Neutrophil (primary cell): ENCODE data around the gene SRSF7.
"Not testable (repeated sequence)": the region's sequence is repeated elsewhere in the genome, so short reads cannot be mapped to it uniquely, and the experiment has no call there.

Experiments used
- H3K27ac ChIP-seq: fragments of 200-600 bp; sonication (generic); 2 replicates; pipeline ENCODE4 v1.5.1; 2016; ENCODE audit warnings: mild to moderate bottlenecking, moderate library complexity
- H3K27me3 ChIP-seq: fragments of 200-600 bp; sonication (generic); 2 replicates; pipeline ENCODE4 v1.6.0; 2016; ENCODE audit warnings: mild to moderate bottlenecking
- H3K36me3 ChIP-seq: fragments of 200-600 bp; sonication (generic); 2 replicates; pipeline ENCODE4 v1.5.1; 2017
- H3K4me1 ChIP-seq, 2 experiments: fragments of 200-600 bp in 1 of 2; sonication (generic) in 1 of 2; 1 replicate in 1 of 2; 2 replicates in 1 of 2; pipeline versions ENCODE4 v1.5.1 to v1.6.1; 2013 to 2016; ENCODE audit warnings: low read depth in 1 of 2, low read length in 1 of 2, mild to moderate bottlenecking in 1 of 2, moderate library complexity in 1 of 2; ENCODE audit not compliant: control insufficient read depth in 1 of 2, insufficient read depth in 1 of 2
- H3K4me3 ChIP-seq, 2 experiments: fragments of 200-600 bp in 1 of 2; sonication (generic) in 1 of 2; 1 replicate in 1 of 2; 2 replicates in 1 of 2; pipeline ENCODE4 v1.5.1; 2013 to 2016; ENCODE audit warnings: low read depth in 1 of 2, low read length in 1 of 2, mild to moderate bottlenecking in 1 of 2, moderate library complexity in 1 of 2
- H3K9me3 ChIP-seq: fragments of 200-600 bp; sonication (generic); 2 replicates; pipeline ENCODE4 v1.5.1; 2016
- CTCF ChIP-seq: fragments of 200-600 bp; sonication (generic); IDR thresholded peaks from 2 replicates; pipeline ENCODE4 v1.5.1; 2016; ENCODE audit warnings: antibody characterized with exemption

SRSF7 gene

GRCh38 chr2:38712413-38712812 is 38.7 kb downstream of the SRSF7 start:
- no peak for TF ChIP-seq CTCF
- Histone ChIP-seq H3K27ac (no peak overlapping the region), H3K27me3 (no peaks in the 10 kb centered on the region), H3K36me3 (peaks cover 6% of the 10 kb centered on the region), H3K4me1 (peaks cover 7 to 12% of the 10 kb centered on the region in 2 experiments), H3K4me3 (no peak overlapping the region), H3K9me3 (no peaks in the 10 kb centered on the region)

GRCh38 chr2:38711558-38711957 is 39.6 kb downstream of the SRSF7 start:
- Histone ChIP-seq H3K27ac (no peak overlapping the region), H3K9me3 (no peaks in the 10 kb centered on the region), H3K4me1 (peaks cover 7 to 9% of the 10 kb centered on the region in 2 experiments), H3K36me3 (peaks cover 6% of the 10 kb centered on the region), H3K4me3 (no peak overlapping the region), H3K27me3 (no peaks in the 10 kb centered on the region)
- no peak for TF ChIP-seq CTCF

GRCh38 chr2:38709567-38710194 is 41.5 kb downstream of the SRSF7 start:
- no peak overlapping the region for H3K4me3 ChIP-seq
- H3K27me3 ChIP-seq: no peaks in the 10 kb centered on the region
- no peaks in the 10 kb centered on the region for H3K4me1 ChIP-seq
- H3K36me3 ChIP-seq: peaks cover 6% of the 10 kb centered on the region
- no peak for TF ChIP-seq CTCF
- no peaks in the 10 kb centered on the region for H3K9me3 ChIP-seq
- no peak overlapping the region for H3K27ac ChIP-seq

GRCh38 chr2:38708900-38709566 is 42.1 kb downstream of the SRSF7 start:
- Histone ChIP-seq H3K9me3 (no peaks in the 10 kb centered on the region), H3K27me3 (no peaks in the 10 kb centered on the region), H3K36me3 (peaks cover 6% of the 10 kb centered on the region), H3K4me3 (no peak overlapping the region), H3K4me1 (no peaks in the 10 kb centered on the region), H3K27ac (no peak overlapping the region)
- TF ChIP-seq CTCF: no peak

- not testable (repeated sequence) for H3K27ac ChIP-seq, H3K4me3 ChIP-seq, H3K4me1 ChIP-seq, H3K36me3 ChIP-seq, H3K27me3 ChIP-seq, H3K9me3 ChIP-seq
These were observed 42.7 kb downstream of the SRSF7 start for GRCh38 chr2:38708491-38708890.

- no peaks in the 10 kb centered on the region for H3K4me1 ChIP-seq
- peaks cover 6% of the 10 kb centered on the region for H3K36me3 ChIP-seq
- no peak for TF ChIP-seq CTCF
- no peak overlapping the region for H3K27ac ChIP-seq
- no peaks in the 10 kb centered on the region for H3K27me3 ChIP-seq
- H3K4me3 ChIP-seq: no peak overlapping the region
- no peaks in the 10 kb centered on the region for H3K9me3 ChIP-seq
These were observed 44.3 kb downstream of the SRSF7 start for GRCh38 chr2:38706846-38707345.
